ENCODE measurements around the gene MAP3K10.

DNA sequence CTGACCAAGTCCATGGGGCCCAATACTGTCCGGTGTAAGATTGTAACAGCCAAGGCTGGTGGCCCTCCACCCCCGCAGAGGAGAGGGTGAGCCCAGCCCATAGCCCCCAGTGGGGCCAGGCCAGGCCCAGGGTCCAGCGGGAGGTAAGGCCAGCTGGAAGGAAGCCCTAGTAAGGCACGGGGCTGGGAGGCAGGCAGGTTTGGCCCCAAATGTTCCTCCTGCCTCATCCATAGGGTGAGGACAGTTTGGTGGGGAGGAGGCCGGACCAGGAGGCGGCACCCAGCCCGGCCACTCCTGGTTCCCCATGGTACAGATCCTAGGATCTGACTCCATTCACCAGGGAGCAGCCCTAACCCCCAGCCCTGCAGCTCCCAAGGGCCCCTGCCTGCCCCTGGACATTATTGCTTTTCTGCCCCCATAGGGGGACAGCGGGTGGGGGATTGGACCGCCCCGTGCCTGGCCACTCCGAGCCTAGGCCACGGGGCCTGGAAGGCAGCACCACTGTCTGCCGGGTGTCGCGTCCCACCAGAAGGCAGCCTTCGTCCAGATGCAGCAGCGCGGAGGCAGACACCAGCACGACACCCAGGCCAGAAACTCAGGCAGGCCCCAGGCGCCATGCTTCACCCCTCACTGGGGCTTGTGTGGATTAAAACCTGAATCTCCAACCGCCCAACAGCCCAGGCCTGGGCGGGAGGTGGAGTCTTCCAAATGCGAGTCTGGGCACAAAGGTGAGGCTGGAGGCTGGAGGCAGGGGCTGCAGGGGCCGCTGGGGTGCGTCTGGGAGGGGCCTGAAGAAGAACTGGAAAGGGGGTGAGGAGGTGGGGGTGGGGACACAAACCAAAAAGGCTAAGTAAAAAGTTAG is 42.0 kb downstream of the MAP3K10 start:
- TF ChIP-seq, protein P1, sequence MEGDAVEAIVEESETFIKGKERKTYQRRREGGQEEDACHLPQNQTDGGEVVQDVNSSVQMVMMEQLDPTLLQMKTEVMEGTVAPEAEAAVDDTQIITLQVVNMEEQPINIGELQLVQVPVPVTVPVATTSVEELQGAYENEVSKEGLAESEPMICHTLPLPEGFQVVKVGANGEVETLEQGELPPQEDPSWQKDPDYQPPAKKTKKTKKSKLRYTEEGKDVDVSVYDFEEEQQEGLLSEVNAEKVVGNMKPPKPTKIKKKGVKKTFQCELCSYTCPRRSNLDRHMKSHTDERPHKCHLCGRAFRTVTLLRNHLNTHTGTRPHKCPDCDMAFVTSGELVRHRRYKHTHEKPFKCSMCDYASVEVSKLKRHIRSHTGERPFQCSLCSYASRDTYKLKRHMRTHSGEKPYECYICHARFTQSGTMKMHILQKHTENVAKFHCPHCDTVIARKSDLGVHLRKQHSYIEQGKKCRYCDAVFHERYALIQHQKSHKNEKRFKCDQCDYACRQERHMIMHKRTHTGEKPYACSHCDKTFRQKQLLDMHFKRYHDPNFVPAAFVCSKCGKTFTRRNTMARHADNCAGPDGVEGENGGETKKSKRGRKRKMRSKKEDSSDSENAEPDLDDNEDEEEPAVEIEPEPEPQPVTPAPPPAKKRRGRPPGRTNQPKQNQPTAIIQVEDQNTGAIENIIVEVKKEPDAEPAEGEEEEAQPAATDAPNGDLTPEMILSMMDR (IDR thresholded peaks at IDR 0.05), result no peak
- TF ChIP-seq EP300 (IDR thresholded peaks at IDR 0.05; ENCODE audit: low read depth) (no peak), POLR2A (IDR thresholded peaks at IDR 0.05) (no peak), POLR2AphosphoS5 (IDR thresholded peaks at IDR 0.05) (no peak)
